Stomach (tissue), 9 donors: ENCODE data around the gene TET2. TPM values are rescaled to one million over a fixed set of nuclear protein-coding genes. Genes with fewer than 3 reads are reported as not detected.

ENCODE experiments used
- DNase-seq, 2 donors: peaks; one replicate each; pipeline versions ENCODE4 v3.0.0 to v3.0.0-alpha.2; 2013 to 2019
- H3K27ac ChIP-seq, 5 donors: fragments of 200-600 bp in 4 of 5; sonication (generic) in 4 of 5; one replicate each; pipeline ENCODE4 v1.5.1; 2013 to 2019; ENCODE audit warnings: mild to moderate bottlenecking in 1 of 5, moderate library complexity in 1 of 5
- H3K27me3 ChIP-seq, 3 donors: fragments of 200-600 bp; sonication (generic); one replicate each; pipeline ENCODE4 v1.5.1; 2017 to 2019; ENCODE audit warnings: mixed run types in 1 of 3
- H3K36me3 ChIP-seq, 4 donors: fragments of 200-600 bp; sonication (generic); 1 replicate in 3 of 4; 2 replicates in 1 of 4; pipeline ENCODE4 v1.5.1; 2016 to 2019
- H3K4me1 ChIP-seq, 4 donors: fragments of 200-600 bp; sonication (generic); one replicate each; pipeline ENCODE4 v1.5.1; 2016 to 2019
- H3K4me3 ChIP-seq, 4 donors: fragments of 200-600 bp; sonication (generic) in 3 of 4; one replicate each; pipeline ENCODE4 v1.5.1; 2016 to 2019; ENCODE audit warnings: mild to moderate bottlenecking in 1 of 4
- H3K9me3 ChIP-seq, 4 donors: fragments of 200-600 bp; sonication (generic); one replicate each; pipeline ENCODE4 v1.5.1; 2016 to 2019
- EP300 ChIP-seq: sonication (generic); formaldehyde crosslinking; IDR thresholded peaks from one replicate; pipeline ENCODE4 v1.6.1; 2017; ENCODE audit warnings: antibody characterized with exemption
- POLR2A ChIP-seq, 4 donors: fragments of 450-650 bp; IDR thresholded peaks; one replicate each; pipeline ENCODE4 v1.6.1; 2016; ENCODE audit warnings: antibody characterized with exemption in 4 of 4, control low read depth in 2 of 4, mild to moderate bottlenecking in 1 of 4, moderate library complexity in 1 of 4
- POLR2AphosphoS5 ChIP-seq, 3 donors: sonication (generic); formaldehyde crosslinking; IDR thresholded peaks; one replicate each; pipeline ENCODE4 v1.6.1; 2016; ENCODE audit warnings: antibody characterized with exemption in 3 of 3
- WGBS, 5 donors: extraction: QIAGEN DNeasy Blood & Tissue Kit in 3 of 5; methylation state at CpG; one replicate each; pipeline versions ENCODE4 v1.1.5 to v1.1.7; 2013 to 2018; 5-methylcytosine and 5-hydroxymethylcytosine counted together
- intact Hi-C: fragments of 100-400 bp; cut with DNase I; formaldehyde crosslinking; loops from one replicate; pipeline ENCODE4 v1.15.1; 2023; ENCODE audit warnings: low total_unique reads
- polyA plus RNA-seq, 3 donors: library from polyadenylated mRNA; stranded (reverse); fragments of 200-250 nt; gene quantifications; one replicate each; pipeline ENCODE4 v1.2.3, GENCODE V29; 2013
- total RNA-seq, 5 donors: library from RNA; depleted of rRNA; stranded (reverse); fragments of >200 nt; gene quantifications; one replicate each; pipeline versions ENCODE4 v1.1.0 to v1.2.3, GENCODE V29; 2014 to 2016
- TF ChIP-seq, protein P1 (sequence below), 7 experiments: fragments of 450-650 bp in 4 of 7; fragments of 200-600 bp in 3 of 7; sonication (generic) in 3 of 7; IDR thresholded peaks; one replicate each; pipeline ENCODE4 v1.5.1; 2016 to 2019; ENCODE audit warnings: antibody characterized with exemption in 7 of 7, control low read depth in 2 of 7, mild to moderate bottlenecking in 1 of 7
- donor health status: healthy with polysubstance abuse.
- donor health status: Bipolar disorder and iron deficiency.
- donor health status: healthy.

TET2 gene
- total and polyA plus RNA-seq, 8 donors: 1.7 to 30.3 (median 21.7) TPM

DNA sequence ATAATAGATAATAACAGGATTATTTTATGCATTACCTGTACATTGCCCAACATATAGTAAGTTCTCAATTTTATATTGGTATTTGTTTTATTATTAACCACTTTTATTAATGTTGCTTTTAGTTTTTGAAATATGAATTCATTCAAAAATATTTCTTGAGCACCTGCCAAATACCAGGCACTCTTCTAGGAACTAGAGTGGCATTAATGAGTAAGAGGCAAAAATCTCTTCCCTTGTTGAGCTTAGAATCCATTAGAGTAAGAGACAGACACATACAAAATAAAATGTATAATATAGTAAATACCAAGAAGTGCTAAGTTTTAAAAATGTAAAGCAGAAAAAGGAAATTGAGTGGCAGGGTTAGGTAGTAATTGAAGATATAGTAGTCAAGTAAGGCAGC, 45.8 kb downstream of the TET2 start:
- TF ChIP-seq EP300: no peak
- TF ChIP-seq POLR2A (IDR thresholded peaks at IDR 0.05): no peak
- TF ChIP-seq, protein P1, sequence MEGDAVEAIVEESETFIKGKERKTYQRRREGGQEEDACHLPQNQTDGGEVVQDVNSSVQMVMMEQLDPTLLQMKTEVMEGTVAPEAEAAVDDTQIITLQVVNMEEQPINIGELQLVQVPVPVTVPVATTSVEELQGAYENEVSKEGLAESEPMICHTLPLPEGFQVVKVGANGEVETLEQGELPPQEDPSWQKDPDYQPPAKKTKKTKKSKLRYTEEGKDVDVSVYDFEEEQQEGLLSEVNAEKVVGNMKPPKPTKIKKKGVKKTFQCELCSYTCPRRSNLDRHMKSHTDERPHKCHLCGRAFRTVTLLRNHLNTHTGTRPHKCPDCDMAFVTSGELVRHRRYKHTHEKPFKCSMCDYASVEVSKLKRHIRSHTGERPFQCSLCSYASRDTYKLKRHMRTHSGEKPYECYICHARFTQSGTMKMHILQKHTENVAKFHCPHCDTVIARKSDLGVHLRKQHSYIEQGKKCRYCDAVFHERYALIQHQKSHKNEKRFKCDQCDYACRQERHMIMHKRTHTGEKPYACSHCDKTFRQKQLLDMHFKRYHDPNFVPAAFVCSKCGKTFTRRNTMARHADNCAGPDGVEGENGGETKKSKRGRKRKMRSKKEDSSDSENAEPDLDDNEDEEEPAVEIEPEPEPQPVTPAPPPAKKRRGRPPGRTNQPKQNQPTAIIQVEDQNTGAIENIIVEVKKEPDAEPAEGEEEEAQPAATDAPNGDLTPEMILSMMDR (IDR thresholded peaks at IDR 0.05): no peak
- no peak for TF ChIP-seq POLR2AphosphoS5 (IDR thresholded peaks at IDR 0.05)
- H3K9me3 ChIP-seq: no peaks in the 10 kb centered on the region
- peaks cover 0 to 6% (median 0%) of the 10 kb centered on the region in 4 donors for H3K36me3 ChIP-seq
- peaks cover 0 to 58% (median 28%) of the 10 kb centered on the region in 4 donors for H3K4me1 ChIP-seq
- H3K4me3 ChIP-seq: no peak overlapping the region
- intact Hi-C loops: no loop called here
- no peak for DNase-seq
- H3K27me3 ChIP-seq: no peaks in the 10 kb centered on the region
- H3K27ac ChIP-seq: no peak overlapping the region

DNA sequence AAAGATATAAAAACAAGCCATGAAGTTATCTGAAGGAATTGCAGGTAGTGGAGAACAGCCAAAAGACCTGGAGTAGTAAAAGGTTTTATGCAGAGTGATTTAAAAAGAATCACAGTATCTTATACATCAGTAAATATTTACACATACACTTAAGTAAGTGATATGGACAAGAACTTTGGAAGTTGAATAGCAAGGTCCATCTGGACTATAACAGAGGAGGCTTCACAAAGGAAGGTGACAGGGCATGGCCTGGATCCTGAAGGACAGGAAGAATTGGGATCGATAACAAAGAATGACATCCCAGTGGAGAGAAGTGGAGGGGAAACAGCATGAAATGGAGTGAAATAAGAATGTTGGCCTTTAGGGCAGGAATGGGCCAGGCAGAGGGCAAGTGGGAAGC, 46.2 kb downstream of the TET2 start:
- no peak overlapping the region for H3K4me3 ChIP-seq
- peaks cover 0 to 62% (median 28%) of the 10 kb centered on the region in 4 donors for H3K4me1 ChIP-seq
- intact Hi-C loops: no loop called here
- DNase-seq: no peak
- no peak overlapping the region for H3K27ac ChIP-seq
- no peaks in the 10 kb centered on the region for H3K27me3 ChIP-seq
- 52 to 65% (median 55%) methylated on average over 1 of the region's 1 CpG for WGBS, 5 donors
- peaks cover 0 to 6% (median 0%) of the 10 kb centered on the region in 4 donors for H3K36me3 ChIP-seq
- TF ChIP-seq EP300 (no peak), POLR2A (IDR thresholded peaks at IDR 0.05) (no peak), POLR2AphosphoS5 (IDR thresholded peaks at IDR 0.05) (no peak)
- TF ChIP-seq, protein P1 (IDR thresholded peaks at IDR 0.05): no peak
- no peaks in the 10 kb centered on the region for H3K9me3 ChIP-seq

DNA sequence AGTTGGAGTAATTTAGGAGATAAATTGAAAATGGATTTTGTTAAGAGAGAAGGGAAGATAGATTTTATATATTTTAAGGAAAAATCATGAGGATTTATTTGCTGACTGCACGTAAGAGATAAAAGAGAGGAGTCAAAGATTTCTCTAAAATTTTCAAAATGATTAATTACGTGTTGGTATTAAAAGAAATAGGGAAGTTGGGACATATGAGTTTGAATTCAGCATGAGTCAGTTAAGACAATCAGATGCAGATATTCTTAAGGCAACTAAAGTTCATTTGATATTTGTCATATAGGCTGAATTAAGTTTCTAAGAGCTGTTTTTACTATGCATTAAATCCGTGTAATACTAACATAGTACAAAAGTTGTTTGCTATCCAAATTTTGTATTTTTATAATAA, 46.9 kb downstream of the TET2 start:
- Histone ChIP-seq H3K4me3 (no peak overlapping the region), H3K27ac (no peak overlapping the region), H3K9me3 (no peaks in the 10 kb centered on the region), H3K27me3 (no peaks in the 10 kb centered on the region), H3K4me1 (peaks cover 0 to 64% (median 28%) of the 10 kb centered on the region in 4 donors), H3K36me3 (peaks cover 0 to 6% (median 0%) of the 10 kb centered on the region in 4 donors)
- no peak for DNase-seq
- 85 to 94% (median 93%) methylated on average over 3 of the region's 3 CpGs for WGBS, 5 donors
- TF ChIP-seq POLR2AphosphoS5 (IDR thresholded peaks at IDR 0.05): no peak
- intact Hi-C loops: no loop called here

DNA sequence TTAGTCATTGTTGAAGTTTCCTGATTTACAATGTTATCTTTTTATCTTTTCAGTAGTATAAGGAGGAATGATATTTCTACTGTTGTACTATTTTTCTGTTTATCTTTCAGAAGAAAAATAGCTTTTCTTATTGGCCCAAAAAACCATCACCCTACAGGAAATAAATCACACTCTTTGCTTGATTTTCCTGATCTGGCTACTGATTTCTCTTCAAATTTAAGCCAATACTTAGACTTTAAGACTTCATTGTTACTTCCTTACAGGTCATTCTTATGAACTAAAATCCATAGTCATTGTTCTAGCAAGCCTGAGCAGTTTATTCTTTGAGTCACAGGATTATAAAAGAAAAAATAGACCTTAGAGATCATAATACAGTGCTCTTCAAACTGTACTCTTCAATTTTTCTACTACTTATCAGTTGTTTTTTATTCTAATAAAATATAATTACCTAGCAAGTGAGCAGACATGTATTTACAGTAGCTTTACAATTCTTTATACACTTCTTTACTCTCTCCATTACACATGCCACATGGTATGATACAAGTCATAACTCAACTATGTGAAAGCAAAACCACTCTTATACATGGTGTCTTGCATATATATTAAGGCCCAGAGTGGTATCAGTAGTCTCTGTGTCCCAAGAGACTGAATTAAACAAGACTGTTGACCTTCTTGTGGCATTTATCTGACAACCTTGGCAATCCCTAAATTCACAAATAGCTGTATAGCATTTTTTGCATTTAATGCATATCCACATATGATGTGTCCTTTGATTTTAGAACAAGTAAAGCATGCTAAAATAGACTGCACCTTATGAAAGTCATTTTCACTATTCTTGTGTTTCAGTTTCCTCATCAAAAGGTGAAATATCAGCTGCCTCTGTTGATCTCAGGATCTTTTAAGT, 47.9 kb downstream of the TET2 start:
- Histone ChIP-seq H3K4me3 (no peak overlapping the region), H3K27ac (no peak overlapping the region), H3K4me1 (peaks cover 0 to 64% (median 28%) of the 10 kb centered on the region in 4 donors), H3K36me3 (peaks cover 0 to 6% (median 0%) of the 10 kb centered on the region in 4 donors), H3K9me3 (no peaks in the 10 kb centered on the region), H3K27me3 (no peaks in the 10 kb centered on the region)
- intact Hi-C loops: no loop called here
- no peak for TF ChIP-seq EP300
- no peak for TF ChIP-seq POLR2AphosphoS5 (IDR thresholded peaks at IDR 0.05)
- TF ChIP-seq POLR2A (IDR thresholded peaks at IDR 0.05): no peak
- TF ChIP-seq, protein P1 (IDR thresholded peaks at IDR 0.05): no peak
- DNase-seq: no peak
